Measurements from ENCODE around the gene IMPACT.

Gene IMPACT, protein sequence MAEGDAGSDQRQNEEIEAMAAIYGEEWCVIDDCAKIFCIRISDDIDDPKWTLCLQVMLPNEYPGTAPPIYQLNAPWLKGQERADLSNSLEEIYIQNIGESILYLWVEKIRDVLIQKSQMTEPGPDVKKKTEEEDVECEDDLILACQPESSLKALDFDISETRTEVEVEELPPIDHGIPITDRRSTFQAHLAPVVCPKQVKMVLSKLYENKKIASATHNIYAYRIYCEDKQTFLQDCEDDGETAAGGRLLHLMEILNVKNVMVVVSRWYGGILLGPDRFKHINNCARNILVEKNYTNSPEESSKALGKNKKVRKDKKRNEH

GRCh38 chr18:24426398-24427294, at the start of gene IMPACT:
Gene IMPACT (plus strand): TSS chr18:24426670. CDS start chr18:24426757, 87 bp downstream.
- ATAC-seq: peak; percentile 88 to 93

GRCh38 chr18:24378598-24378997, 47.9 kb upstream of the IMPACT start:
- ATAC-seq: no peak

DNA sequence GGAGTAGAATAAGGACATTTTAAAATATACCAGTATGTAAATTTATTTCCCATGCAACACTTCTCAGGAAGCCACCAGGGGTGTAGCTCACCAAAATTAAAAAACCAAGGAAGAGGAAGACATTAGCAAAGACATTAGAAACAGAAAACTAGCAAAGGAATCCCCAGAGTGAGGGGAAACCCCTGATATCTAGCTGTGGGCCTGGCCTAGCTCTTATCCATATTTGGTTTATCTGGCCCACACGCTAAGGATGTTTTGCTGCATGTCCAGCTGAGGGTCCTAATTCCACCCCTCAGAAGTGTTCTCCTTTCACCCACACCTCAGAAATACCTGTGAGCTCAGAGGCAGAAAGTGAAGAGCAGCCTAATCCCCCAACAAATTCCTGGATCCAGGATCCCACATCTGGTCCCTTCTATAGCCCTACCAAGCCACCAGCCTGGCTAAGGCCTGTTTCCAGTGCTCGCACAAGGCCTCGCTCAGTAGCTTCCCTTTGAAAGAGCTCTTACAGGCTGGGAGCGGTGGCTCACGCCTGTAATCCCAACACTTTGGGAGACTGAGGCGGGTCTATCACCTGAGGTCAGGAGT, 46.2 kb upstream of the IMPACT start:
- no peak for ATAC-seq

- ATAC-seq: no peak
Measured at GRCh38 chr18:24381126-24381525, 45.3 kb upstream of the IMPACT start.

DNA sequence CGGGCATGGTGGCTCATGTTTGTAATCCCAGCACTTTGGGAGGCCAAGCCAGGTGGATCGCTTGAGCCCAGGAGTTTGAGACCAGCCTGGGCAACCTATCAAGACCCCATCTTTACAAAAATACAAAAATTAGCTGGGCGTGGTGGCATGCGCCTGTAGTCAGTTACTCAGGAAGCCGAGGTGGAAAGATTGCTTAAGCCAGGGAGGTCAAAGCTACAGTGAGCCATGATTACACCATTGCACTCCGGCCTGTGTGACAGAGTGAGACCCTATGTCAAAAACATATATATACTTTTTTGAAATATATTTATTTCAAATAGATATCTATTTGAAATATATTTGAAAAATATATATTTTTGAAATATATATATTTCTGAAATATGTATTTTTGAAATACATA, 39.8 kb upstream of the IMPACT start:
- ATAC-seq: no peak

DNA sequence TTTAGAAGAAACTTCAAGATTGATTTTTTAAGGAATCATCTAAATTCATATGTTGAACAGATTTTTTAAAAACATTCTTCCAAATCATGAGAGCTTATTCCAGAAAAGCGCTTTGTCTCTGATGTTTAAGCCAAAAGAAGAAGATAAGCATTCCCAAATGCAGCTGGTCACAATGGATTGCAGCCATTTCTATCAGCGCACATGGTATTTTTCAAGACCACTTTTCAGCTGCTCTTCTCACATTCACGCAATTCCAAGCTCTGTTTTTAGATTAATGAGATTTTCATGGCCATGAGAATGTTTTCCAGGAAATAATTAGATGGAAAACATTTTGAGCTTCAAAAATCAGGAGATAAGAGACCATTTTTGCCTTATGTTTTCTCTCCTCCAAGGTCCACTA, 37.5 kb upstream of the IMPACT start:
- no peak for ATAC-seq

DNA sequence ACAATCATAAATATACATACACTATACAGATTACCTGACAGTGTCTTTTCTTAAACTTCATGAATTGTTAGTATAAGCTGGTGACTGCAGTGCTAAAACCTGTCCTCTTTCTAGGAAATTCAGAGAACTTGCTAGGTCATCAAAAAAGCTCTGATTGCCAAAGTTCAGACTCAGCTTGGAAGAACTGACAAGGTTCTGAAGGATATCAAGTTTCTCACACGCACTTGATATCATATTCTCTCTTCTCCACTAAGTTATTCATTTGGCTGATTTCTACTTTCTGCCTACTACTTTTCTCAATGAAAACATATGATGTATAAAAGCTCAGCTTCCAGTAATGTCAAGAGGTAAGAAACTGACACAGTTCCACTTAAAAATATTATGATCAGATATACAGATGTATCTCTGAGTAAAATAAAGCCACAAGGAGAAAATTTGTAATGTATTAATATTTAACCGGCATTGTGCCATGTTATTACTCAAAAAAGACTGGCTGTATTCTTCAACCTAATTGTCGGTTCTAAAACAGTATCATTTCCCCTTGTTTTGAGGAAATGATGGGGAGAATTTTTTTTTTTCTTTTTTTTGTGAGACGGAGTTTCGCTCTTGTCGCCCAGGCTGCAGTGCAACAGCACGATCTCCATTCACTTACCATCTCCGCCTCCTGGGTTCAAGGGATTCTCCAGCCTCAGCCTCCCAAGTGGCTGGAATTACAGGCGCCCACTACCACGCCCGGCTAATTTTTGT, 31.2 kb upstream of the IMPACT start:
- ATAC-seq: no peak

GRCh38 chr18:24396082-24396633, 30.3 kb upstream of the IMPACT start:
- peak in 1 of 2 donors; percentile 5 for ATAC-seq

DNA sequence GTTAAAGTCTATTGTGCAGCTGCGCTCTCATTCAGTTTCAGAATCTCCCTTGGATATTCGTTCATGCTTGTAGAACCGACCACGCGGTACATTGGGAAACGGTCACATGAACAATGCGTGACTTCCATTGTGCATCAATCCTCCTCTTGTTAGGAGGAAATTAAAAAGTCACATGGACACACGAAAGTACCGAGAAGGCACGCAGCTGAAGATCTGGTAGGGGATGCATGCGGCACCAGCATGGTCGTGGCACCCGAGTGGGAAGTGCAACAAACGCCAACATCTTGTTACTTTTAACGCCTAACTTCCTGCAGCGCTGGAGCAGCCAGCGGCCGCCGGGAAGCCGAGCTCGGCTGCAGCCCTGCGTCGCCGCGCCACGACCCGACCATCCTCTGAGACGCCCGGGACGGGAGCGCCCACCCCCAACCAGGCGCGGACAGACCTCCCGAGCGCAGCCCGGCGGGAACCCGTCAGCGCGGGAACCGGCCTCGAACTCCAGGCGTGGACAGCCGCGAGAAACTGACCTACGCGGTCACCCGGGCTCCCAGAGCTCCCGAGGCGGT, 29.3 kb upstream of the IMPACT start:
- peak; percentile 8 to 26 for ATAC-seq

DNA sequence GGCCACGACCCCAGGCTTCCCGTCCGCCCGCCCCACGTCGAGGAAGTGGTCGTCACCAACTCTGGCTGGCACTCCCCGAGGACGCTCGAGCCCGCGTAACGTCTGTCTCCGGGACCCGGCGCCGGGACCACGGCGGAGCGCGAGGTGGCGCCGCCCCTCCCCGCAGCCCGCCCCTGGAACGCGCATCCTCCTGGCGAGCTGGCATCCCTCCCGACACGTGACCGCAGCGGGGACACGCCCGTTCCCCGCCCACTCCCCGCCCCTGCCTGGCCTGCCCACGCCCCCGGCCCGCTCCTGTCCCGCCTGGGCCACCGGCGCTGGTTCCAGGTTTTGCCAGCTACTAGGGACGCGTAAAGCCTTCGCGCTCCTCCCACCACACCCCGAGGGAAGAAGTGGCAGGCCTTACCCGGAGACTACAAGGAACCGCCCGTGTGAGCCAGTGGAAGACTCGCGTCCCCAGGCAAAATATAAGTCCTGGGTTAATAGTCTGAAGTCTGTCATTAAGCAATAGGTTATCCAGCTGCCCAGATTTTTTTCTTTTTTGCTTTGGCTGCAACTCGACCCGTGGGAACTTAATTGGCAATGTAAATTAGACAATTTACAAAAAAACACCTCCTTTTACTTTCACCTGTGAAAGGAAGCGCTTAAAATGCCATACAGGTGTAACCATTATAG, 28.6 kb upstream of the IMPACT start, which contains the start of gene OSBPL1A:
Gene OSBPL1A, minus strand, starts transcription at position 131 of the 675 bp plus-strand sequence. CDS start 20,291 bp downstream, outside the sequence.
- peak; percentile 76 to 78 for ATAC-seq

DNA sequence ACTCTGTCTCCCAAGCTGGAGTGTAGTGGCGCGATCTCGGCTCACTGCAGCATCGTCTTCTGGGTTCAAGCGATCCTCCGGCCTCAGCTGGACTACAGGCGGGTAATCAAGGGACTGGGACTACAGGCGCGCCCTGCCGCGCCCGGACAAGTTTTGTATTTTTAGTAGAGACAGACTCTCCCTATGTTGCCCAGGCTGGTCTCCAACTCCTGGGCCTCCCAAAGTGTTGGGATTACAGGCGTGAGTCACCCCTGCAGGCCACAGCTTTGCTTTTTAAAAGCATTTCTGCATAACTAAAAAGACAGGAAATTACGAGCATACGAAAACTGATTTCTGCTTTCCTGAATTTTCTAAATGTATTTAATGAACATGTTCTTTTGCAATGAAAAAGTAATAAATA, 27.9 kb upstream of the IMPACT start:
- no peak for ATAC-seq

DNA sequence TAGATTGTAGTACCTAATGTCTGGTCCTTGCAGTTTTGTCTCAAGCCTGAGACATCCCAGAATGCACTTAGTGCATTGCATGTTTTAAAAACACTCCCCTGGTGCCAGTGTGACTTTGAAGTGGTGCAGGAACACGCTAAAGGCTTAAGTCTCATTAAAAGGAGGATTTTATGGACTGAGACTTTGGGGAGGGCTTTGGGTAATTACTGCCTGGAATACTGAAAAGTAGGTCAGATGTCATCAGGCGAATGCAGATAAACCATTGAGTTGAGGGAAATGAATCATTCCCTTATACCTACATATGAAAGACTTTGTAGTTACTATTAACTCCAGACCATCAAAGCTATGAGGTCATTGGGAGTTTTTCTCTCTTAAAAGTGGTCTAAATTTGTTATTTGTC, 25.9 kb upstream of the IMPACT start:
- ATAC-seq: no peak

DNA sequence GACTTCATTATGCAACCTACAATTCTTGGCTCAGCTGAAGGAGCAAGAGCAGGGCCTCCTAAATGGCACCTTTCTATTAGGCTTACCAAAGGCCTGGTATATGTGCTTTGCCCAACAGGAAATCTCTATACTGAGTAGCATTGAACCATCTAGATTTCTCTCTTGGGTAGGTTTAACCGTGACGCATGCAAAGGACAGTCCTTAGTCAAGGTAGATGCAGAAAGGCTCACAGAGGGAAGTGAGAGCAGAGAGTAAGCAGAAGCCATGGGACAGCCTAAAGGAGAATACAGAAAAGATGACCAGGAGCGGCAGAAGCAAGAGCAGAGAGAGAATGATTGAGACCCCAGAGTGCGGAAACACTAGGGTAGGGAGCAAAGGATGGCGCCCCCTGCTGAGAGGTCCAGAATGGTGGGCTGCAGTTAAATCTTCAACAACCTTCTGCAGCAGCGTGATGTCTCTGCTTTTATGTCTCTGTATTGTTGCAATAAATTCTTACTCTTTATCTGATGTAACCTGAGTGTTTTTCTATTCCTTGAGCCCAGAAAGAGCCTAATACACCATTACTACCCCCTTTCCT, 24.2 kb upstream of the IMPACT start:
- ATAC-seq: no peak

DNA sequence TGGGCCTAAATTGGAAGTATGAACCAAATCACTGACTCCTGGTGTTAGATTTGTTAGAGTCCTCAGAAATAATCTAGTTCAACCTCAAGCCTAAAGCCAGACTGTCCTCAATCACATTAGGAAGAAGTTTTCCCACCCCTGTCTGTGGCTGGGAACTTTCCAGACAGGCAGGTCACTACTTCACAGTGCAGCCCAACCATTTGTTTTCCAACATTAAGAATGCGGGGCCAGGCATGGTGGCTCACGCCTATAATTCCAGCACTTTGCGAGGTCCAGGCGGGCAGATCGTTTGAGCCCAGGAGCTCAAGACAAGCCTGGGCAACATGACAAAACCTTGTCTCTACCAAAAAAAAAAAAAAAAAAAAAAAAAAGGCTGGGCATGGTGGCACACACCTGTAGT, 23.4 kb upstream of the IMPACT start:
- ATAC-seq: no peak

DNA sequence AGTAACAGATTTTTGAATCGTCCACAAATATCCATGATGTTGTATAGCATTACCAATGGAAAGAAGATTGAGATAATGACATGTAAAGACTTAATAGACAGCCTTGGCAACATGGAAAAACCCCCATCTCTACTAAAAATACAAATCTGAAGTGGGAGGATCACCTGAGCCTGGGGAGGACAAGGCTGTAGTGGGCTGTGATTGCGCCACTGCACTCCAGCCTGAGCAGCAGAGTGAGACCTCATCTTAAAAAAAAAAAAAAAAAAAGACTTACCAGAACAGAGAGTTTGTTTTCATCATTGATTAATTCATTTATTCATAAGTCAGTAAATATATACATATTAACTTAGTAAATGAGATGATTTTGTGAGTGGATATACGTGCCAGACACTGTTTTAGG, 21.9 kb upstream of the IMPACT start:
- ATAC-seq: no peak

DNA sequence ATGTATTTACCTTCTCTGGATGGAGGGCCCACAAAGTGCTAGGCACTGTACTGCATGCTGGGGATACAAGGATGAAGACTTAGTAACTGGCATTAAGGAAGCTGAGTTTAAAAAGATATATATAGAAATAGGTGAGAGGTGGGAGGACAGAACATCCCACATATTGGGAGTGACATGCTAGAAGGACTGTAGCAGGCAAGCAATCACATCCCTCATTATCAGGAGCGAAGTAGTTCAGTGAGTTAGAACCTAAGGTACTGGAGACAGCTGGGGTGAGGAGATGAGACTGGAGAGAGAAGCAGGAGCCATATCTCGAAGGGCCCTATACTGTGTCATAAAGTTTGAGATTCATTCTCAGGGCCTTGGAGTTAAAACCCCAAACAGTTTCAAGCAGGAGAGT, 18.0 kb upstream of the IMPACT start:
- ATAC-seq: no peak

DNA sequence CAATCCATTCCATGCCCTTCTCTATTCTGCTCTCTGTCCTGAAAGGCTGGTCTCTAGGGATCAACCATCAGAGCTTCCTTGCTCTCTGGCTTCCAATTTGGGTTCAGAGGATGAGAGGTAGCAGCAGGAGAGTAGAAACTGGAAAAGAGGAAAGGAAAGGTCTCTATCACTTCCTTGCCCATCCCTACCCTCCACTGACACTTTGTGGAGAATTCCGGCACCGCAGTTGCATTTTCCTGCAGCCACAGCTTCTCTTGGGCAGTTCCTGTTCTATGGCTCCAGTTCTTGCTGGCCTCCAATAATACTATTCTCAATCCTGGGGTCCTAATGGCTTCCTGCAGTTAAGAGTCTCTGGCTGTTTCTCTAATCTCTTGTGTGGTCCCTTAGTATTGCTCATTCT, 13.3 kb upstream of the IMPACT start:
- ATAC-seq: no peak

DNA sequence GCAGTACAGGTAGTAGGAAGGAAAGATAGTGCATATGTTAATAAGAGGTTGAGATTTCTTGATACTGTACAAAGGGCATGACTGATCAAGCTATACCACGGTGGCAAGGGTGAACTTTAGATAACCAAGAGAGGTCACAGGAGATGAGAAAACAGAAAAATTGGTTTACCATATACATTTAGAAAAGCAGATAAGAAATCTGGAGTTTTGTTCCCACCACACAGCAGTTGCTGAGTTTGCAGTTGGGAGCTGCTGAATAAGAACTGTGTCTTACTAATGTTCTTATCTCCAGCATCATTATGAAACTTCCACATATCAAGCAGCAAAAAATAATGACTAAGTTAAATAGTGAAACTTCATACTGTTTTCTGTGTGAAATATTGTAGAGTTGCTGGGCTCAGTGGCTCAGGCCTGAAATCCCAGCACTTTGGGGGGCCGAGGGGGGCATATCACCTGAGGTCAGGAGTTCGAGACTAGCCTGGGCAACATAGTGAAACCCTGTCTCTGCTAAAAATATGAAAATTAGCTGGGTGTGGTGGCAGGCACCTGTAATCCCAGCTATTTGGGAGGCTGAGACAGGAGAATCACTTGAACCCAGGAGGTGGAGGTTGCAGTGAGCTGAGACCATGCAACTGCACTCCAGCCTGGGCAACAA, 12.0 kb upstream of the IMPACT start:
- ATAC-seq: peak; percentile 81 to 82

DNA sequence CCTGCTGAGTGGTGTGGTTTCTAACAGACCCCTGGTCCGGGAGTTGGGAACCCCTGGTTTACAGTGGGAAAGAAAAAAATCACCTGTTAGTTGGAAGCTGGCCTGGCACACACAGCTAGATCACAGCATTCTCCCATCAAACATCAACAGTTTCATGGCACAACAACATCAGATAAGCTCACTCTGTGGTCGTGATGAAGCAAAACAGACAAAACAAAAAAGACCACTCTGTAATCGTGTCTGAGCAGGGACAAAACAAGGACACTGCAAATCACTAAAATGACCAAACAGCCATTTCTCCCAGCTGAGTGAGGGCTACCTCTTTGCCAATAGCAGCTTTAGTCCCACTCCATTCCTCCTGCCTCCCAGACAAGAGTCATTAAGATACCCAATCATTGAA, 9.0 kb upstream of the IMPACT start:
- no peak for ATAC-seq

- ATAC-seq: no peak
Measured at GRCh38 chr18:24420551-24420950, 5.9 kb upstream of the IMPACT start.

GRCh38 chr18:24421831-24422230, 4.6 kb upstream of the IMPACT start:
- ATAC-seq: no peak
